NCI-H2227 (cell line): ENCODE results near the gene ZC2HC1C.
"Not testable (repeated sequence)": the region's sequence is repeated elsewhere in the genome, so short reads cannot be mapped to it uniquely, and the experiment has no call there.

Experiments used
- DNase-seq: peaks from one replicate; lab custom pipeline; 2025; ENCODE audit not compliant: unreplicated experiment; lab: John Stamatoyannopoulos, UW

Gene ZC2HC1C

DNA sequence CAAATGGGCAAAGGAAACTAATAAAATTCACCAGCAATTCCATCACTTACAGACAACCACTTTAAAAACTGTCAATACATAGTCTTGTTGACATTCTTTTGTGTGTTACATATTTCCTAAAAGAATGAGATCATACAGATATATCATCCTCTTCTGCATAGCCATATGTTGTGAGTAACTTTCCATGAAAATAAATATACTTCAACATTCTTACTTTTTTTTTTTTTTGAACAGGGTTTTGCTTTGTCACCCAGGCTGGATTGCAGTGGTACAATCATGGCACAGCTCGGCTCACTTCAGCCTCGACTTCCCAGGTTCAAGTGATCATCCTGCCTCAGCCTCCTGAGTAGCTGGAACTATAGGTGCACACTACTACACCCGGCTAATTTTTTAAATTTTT lies 20.9 kb downstream of the ZC2HC1C start:
- DNase-seq: no peak

DNA sequence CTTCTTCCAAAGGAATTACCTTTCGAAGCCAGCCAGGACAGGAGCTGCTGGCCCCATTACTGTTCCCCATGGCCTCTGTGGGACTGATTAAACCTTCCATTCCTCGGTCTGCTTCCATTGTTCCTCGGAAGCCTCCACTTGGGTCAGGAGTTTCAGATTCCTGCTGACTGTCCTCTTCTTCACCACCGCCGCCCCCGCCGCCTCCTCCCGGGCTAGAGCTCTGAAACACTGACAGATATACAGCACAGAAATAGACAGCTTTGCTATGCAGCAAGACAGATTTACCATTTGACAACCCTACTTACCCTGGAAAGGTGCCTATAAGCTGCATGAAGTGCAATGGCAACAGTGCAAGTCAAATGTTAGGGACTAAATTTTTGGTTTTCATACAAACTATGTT lies 21.8 kb downstream of the ZC2HC1C start:
- DNase-seq: no peak

DNA sequence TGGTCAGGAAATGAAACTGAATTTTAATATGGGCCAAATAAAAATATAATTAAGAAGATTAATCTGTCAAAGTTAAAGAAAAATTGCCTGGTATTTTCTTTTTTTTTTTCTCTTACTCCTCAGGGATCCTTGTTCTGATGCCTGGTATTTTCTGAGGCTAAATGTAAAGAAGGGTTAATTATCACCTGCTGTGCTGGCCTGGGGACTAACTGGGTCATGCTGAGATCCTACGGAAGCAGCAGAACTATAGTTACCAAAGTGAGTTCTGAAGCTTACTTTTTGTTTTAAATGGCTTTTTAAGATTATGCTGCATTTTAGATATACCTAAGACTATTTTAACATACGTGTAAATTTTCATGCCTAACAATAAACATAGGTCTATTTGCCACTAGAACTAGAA lies 23.3 kb downstream of the ZC2HC1C start:
- no peak for DNase-seq

DNA sequence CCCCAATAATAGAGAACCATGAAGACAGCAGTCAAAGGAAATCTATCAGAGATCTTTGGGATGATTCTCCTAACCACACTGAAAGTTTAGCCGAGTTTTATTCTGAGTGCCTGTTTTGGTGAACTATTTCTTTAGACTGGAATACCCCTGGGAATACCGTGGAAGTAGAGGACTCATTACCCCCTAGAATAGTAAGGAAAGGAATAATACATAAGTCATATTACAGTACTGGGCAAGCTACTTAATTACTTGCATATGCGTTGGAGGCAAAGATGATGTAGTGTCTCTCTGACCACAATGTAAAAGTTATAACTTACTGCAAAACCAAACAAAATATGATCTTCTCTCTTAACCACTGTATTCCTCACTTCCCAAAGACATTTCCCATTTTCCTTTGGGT lies 25.5 kb downstream of the ZC2HC1C start:
- no peak for DNase-seq

DNA sequence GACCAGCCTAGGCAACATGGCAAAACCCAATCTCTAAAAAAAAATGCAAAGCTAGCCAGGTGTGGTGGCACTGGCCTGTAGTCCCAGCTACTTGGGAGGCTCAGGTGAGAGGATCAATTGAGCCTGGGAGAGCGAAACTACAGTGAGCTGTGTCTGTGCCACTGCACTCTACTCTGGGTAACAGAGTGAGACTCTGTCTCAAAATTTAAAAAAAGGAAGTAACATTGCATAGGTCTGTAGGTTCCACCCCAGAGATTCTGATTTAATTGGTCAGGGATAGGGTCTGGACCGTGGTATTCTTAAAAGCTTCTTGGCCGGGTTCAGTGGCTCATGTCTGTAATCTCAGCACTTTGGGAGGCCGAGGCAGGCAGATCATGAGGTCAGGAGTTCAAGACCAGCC lies 26.2 kb downstream of the ZC2HC1C start:
- DNase-seq: no peak

DNA sequence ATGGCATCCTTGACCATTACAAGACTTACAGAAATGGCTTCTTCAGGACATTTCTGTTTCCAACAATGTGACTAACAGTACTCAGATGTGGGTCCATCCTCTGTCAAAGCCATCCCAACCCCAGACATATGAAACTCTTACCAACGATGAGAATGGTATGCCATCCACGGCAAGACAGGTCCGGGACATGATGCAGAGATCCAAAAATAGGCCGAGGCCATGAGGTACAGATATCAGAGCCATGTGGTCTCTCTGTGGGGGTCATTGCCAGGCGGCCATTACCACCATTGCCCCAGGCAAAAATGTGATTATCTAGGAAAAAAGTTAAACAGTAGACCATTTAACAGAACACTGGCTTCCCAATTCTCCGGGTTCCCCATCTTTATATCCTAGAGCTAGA lies 27.5 kb downstream of the ZC2HC1C start:
- no peak for DNase-seq

DNA sequence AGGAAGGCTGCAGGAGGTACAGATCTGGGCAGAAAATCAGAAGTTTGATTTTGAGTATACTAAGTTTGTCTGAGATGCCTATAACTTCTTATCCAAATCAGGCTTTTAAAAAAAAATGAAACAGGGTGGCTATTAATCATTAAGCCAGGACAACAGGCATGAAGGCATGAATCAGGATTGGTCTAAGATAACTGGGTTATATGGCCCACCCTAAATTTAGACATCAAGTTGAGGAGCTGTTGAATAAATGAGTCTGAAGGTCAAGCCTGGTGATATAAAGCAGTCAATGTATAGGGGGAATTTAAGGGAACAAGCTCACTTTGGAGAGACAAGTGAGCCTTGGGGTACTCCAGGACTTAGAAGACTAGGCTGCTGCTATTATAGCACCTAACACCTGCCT lies 28.8 kb downstream of the ZC2HC1C start:
- DNase-seq: no peak

DNA sequence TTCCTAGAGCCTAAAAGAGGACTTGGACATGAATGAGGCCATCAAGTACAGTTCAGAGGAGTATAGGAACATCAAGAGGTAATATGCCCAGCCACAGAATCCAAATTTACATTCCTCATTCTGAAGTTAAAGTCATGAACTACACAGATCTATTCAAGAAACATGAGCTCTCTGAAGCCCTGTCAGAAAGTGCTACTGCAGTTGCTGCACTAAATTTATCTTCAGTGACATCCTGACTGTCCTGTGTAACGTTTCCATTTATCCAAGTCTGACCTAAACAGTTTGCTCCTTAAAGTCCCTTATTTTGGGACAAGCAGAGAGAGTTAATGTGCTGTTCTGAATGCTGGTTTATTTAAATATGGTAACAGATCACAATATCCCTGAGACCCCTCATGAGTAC lies 29.2 kb downstream of the ZC2HC1C start:
- DNase-seq: no peak

DNA sequence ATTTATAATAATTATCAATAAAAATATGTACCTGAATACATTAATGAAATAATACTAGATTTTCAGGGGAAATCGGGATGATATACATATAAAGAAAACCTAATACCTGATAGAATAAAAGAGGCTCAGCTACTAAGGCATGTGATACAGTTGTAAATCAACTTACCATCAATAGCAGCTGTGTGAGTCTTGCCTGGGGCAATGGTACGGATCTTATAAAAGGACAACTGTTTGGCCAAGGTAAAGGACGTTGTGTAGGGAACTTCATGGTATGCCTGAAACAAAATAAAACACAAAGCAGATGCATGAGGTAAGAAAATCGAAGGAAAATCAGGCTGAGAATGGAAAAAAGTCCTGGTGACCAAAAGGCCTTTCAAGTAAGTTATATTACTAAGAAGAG lies 32.0 kb downstream of the ZC2HC1C start:
- no peak for DNase-seq

DNA sequence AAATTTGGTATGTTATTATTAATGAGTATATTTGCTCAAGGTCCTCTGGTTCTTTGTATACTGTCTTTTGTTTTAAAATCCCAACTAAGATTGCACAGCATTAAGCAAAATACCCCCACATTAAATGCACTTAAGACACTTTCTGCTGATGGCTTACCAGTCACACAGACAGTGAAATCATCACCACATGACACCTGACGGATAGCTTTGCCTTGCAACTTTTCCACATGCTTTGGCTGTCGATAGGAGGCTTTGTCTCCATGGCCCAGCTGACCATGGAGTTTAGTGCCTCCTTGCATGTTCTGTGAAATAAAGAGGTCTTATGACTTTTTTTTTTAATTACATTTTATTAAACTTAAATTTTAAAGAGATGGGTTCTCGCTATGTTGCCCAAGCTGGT lies 37.7 kb downstream of the ZC2HC1C start:
- DNase-seq: no peak

DNA sequence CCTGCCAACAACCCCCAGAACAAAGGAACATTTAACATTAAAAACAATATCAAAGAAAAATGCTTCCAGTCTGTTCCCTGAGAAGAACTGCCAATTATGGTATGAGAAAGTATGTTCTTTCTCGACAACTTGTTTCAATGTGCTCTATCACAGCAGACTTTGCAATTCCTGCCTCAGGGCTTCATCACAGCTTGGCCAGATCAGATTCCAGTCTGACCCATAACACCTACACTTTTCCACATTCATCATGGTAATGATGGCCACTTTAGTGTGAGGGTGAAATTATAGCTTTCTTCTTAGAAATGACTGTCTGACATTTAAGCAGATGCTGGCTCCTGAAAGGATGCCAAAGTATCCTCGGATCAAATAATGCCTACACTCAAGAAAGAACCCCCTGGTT lies 40.4 kb downstream of the ZC2HC1C start:
- DNase-seq: peak; percentile 86

DNA sequence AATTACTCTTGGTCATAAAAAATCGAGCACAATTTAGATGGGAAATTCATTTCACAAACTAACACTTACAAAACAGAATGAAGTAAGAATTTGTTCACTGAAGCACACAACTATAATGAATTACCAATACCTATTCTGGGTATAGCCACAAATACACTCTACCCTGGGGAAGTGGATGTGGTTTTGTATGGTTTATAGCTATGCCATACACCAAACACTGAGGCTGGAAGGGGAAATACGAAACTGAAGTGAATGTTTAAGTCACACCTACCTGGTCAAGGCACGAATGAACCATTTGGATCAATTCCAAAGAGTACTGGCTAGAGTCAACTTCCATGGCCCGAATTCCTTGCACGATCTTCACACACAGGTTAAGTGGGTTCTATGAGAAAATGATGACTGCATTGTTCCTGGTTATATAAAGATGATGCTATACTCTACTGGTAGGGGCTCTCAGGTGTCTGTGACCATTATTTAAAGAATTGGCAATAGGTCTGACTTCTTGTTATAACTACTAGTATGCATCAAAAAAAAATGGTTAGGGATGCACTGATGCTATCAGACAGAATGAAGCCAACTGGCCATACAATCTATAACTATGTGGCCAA lies 44.6 kb downstream of the ZC2HC1C start:
- no peak for DNase-seq

DNA sequence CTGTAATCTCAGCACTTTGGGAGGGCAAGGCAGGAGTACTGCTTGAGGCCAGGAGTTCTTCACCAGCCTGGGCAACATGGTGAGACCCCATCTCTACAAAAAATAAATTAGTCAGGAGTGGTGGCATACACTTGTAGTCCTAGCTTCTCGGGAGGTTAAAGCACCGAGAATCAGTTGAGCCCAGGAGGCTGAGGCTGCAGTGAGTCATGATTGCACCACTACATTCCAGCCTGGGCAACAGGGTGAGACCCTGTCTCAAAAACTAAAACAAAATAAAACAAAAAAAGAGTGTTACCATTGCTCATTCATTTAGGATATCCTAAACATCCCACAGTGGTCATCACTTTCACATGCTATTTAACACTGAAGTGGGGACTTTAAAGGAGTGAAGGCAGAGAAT lies 49.6 kb downstream of the ZC2HC1C start:
- DNase-seq: no peak

DNA sequence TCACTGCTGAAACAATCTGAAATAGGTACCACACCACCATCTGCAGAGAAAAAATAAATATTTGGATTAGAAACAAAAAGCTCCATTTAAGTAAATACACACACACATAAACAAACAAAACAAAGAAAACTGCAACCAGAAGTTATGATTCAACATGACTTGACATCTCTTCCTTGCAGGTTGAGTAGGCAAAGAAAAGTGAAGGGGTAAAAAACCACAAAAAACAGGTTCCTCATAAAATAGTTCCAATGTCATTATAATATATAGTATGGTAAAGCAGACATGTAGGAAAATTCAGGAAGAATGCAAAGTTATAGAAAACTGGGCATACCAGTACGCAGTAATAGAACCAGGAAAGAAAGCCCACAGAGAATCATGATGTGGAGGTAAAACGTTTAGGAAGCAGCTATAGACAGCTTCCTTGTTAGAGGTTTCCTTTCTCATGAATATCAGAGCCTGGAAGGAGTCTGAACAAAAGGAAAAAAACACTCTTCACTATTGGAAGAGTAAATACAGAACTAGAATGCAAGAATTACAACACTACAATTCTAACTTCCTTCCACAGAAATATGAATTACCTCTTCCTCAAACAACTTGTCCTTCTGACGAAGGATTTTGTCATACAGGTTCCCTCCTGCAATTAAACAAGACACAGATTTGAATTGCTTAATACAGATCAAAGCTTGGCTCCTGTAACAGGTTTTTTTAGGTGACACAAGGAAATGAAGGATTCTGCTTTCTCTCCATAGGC lies 51.3 kb downstream of the ZC2HC1C start:
- no peak for DNase-seq

DNA sequence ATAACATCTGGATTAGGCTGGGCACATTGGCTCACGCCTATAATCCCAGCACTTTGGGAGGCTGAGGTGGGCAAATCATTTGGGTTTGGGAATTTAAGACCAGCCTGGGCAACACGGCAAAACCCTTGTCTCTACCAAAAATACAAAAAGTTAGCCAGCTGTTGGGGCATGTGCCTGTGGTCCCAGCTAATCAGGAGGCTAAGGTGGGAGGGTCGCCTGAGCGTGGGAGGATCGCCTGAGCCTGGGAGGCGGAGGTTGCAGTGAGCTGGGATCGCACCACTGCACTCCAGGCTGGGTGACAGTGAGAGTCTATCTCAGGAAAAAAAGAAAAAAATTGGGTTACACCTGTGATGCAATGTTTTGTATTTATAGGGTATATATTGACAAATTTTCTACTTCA lies 52.1 kb downstream of the ZC2HC1C start:
- DNase-seq: no peak

DNA sequence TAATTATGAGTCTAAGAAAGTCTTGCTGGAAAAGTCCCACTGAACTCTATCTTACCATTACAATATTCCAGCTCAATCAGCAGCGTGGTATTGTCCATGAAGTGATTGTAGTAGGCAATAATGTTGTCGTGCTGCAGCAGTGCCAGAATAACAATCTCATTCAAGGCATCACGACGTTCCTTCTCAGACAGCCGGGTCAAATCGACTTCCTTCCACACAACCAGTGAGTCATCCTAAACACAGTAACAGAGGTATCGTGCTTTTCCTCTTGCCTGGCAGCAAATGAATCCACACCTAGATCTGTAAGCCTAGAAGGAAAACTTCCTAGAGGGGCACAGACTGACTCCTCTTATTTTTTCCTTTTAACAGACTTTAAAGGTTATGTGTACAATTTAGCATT lies 54.5 kb downstream of the ZC2HC1C start:
- peak; percentile 11 for DNase-seq

DNA sequence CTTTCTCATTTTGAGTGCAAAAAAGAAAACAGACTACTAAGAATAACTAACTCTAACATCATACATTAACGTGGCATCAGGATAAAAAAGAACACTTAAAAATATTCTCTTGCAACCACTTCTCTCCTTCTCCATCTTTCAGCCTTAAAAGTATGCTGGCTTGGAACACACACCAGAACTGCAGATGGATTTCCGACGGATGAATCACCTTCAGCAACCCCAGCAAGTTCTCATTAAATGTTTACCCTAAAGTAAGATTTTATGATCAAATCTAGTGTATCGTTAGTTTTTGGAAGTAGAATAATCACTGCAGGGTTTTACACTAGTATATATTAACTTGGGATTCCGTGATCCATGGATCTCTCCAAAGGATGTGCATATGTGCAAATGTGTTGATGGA lies 56.2 kb downstream of the ZC2HC1C start:
- DNase-seq: no peak

DNA sequence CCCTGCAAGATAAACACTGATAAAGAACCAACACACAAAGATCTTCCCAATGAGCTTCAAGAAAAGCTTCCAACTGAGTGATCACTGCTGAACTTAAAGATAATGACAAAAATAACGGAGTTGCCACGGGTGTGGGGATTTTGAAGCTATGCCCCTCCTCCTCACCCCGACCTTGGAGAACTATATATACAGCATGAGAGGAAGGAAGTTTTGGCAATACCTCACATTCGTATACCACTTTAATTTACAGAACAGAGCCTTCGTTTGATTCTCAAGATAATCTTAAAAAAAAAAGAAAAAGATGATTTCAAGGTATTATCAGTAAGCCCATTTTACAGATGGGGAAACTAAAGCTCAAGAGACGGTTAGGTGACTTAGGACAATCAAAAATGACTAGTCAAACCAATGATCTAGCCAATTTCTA lies 56.7 kb downstream of the ZC2HC1C start:
- no peak for DNase-seq

DNA sequence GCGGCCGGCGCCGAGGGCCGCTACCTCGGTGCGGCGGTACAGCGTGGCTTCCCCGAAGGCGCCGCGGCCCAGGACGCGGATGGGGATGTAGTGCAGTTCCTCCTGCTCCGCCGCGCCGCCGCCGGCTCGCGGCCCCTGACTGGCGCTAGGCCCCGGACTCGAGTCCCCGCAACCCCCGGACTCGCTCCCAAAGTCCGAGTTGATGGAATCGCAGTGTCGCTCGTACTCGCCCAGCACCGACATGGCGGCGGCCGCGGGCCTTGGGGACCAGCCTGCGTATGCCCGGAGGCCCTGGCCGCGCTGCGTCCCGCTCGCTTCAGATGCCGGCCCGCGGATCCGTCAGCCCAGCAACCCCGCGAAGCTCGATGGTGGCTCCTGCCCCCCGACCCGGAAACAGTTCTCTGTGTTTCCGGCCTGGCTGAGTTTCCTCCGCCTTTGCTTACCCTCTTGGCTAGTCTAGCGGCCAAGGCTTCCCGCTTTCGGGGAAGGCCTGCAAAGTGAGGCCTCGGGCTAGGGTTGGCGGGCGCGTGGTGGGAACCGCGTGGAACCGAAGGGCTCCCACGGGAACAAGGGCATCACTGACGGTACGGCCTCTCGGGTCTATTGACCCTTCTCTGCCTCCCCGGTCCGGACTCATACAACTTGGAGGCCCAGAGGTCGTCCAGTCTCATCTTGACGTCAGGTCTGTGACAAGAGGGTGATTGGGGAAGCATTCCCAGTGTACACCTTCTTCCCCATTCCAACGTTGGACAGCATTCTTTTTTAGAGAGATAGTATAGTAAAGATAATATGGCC lies 57.4 kb downstream of the ZC2HC1C start, which contains the start of gene NEK9:
Gene NEK9 (minus strand): TSS at position 370 of the 795 bp plus-strand sequence. CDS start 127 bp downstream, at position 243.
- peak; percentile 88 for DNase-seq

DNA sequence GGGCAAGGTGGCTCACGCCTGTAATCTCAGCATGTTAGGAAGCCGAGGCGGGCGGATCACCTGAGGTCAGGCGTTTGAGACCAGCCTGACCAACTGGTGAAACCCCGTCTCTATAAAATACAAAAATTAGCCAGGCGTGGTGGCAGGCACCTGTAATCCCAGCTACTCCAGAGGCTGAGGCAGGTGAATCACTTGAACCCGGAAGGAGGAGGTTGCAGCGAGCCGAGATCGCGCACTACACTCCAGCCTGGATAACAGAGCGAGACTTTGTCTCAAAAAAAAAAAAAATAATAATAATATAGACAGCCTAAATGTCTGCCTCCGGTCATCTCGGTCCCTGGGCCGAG lies 58.0 kb downstream of the ZC2HC1C start:
- not testable (repeated sequence) for DNase-seq

DNA sequence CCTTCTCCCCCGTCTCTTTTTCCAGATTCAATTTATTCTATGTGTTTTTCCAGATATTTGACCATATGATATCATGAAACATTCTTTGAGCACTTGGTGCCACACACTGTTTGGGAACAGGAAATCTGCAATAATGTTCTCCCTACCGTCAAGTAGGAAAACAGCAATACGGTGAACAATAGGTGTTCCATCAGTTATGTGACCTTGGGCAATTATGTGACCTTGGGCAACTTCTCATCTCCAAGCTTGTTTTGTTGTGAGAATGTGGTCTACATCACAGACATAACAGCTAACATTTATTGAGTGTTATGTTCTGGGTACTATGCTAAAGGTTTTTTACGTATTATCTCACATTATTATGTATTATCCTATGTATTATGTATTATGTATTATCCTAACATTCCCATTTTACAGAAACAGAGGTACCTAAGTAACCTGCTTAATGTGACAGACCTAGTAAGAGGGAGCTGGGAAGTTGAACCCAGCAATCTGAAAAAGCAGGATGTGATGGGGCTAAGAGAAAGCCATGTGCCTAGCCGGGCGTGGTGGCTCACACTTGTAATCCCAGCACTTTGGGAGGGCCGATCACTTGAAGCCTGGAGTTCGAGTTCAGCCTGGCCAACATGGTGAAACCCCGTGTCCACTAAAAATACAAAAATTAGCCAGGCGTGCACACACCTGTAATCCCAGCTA lies 58.6 kb downstream of the ZC2HC1C start:
- peak; percentile 15 for DNase-seq

DNA sequence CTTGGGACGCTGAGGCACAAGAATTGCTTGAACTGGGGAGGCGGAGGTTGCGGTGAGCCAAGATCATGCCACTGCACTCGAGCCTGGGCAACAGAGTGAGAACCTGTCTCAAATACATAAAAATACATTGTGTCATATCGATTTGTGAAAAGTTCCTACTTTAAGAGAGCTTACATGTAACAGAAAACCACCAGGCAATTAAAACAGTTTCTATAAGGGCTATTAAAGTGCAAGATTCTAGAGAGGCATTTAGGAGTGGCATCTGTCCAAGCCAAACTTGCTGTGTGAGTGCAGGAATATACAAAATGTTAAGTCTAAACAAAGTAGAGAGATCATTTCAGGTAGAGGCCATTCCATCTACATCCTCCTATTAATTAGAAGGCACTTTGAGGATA lies 59.2 kb downstream of the ZC2HC1C start:
- no peak for DNase-seq
